Measurements from ENCODE around the gene FCRL3.
A peak's percentile ranks its signal among the peaks of the same experiment; 100 is the strongest.

The FCRL3 gene

DNA sequence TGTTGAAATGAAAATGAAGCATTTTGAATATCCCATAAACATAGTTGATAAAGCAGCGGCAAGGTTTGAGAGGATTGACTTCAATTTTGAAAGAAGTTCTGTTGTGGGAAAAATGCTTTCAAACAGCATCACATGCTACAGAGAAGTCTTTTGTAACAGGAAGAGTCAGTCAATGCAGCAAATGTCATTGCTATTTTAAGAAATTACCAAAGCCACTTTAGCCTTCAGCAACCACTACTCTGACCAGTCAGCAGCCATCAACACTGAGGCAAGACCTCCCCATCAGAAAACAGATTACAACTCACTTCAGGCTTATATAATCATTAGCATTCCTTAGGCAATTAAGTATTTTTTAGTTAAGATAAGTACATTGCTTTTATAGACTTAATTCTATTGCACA is 33.8 kb upstream of the FCRL3 start:
- no peaks in the 10 kb centered on the region for H4K20me1 ChIP-seq (ENCODE audit: insufficient read depth, low read length)
- H3K9me3 ChIP-seq (ENCODE audit: insufficient read depth, low read length), result peaks cover 15% of the 10 kb centered on the region; the same call in 1 of the 2 replicates
- H3K27me3 ChIP-seq (ENCODE audit: low read depth, low read length), result no peaks in the 10 kb centered on the region
- no peak overlapping the region for H3K27ac ChIP-seq (ENCODE audit: low read length)
- H3K4me2 ChIP-seq (ENCODE audit: low read length), result no peak overlapping the region
- TF ChIP-seq, protein P1, sequence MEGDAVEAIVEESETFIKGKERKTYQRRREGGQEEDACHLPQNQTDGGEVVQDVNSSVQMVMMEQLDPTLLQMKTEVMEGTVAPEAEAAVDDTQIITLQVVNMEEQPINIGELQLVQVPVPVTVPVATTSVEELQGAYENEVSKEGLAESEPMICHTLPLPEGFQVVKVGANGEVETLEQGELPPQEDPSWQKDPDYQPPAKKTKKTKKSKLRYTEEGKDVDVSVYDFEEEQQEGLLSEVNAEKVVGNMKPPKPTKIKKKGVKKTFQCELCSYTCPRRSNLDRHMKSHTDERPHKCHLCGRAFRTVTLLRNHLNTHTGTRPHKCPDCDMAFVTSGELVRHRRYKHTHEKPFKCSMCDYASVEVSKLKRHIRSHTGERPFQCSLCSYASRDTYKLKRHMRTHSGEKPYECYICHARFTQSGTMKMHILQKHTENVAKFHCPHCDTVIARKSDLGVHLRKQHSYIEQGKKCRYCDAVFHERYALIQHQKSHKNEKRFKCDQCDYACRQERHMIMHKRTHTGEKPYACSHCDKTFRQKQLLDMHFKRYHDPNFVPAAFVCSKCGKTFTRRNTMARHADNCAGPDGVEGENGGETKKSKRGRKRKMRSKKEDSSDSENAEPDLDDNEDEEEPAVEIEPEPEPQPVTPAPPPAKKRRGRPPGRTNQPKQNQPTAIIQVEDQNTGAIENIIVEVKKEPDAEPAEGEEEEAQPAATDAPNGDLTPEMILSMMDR (IDR thresholded peaks at IDR 0.05; ENCODE audit: low read depth, low read length), result no peak
- no peak for TF ChIP-seq EZH2phosphoT487 (IDR thresholded peaks at IDR 0.05; ENCODE audit: low read depth)
- H2AFZ ChIP-seq (ENCODE audit: low read depth, low read length), result no peak overlapping the region
- H3K4me3 ChIP-seq (ENCODE audit: low read length), result no peak overlapping the region
- no peak overlapping the region for H3K9ac ChIP-seq (ENCODE audit: low read length)
- H3K4me1 ChIP-seq (ENCODE audit: low read length), result peaks cover 35% of the 10 kb centered on the region
- peaks cover 16% of the 10 kb centered on the region for H3K36me3 ChIP-seq (replicated peaks; ENCODE audit: low read depth, low read length)
- H3K79me2 ChIP-seq (ENCODE audit: low read length), result no peaks in the 10 kb centered on the region

DNA sequence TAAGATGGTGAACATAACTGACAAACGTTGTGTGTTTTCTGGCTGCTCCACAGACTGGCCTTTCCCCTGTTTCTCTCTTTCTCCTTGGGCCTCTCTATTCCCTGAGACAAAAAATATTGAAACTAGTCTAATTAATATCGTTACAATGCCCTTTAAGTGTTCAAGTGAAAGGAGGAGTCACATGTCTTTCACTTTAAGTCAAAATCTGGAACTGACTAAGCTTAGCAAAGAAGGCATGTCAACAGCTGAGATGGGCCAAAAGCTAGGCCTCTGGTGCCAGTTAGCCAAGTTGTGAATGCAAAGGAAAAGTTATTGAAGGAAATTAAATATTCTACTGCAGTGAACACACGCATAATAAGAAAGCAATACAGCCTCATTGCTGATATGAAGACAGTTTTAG is 32.2 kb upstream of the FCRL3 start:
- Histone ChIP-seq H2AFZ (ENCODE audit: low read depth, low read length) (peak overlapping the region; percentile 30; the same call in 1 of the 2 replicates), H3K4me1 (ENCODE audit: low read length) (peaks cover 33% of the 10 kb centered on the region), H3K9me3 (ENCODE audit: insufficient read depth, low read length) (peaks cover 15% of the 10 kb centered on the region; the same call in 1 of the 2 replicates), H4K20me1 (ENCODE audit: insufficient read depth, low read length) (no peaks in the 10 kb centered on the region), H3K79me2 (ENCODE audit: low read length) (no peaks in the 10 kb centered on the region), H3K9ac (ENCODE audit: low read length) (peak overlapping the region; percentile 25; the same call in 1 of the 2 replicates), H3K36me3 (replicated peaks; ENCODE audit: low read depth, low read length) (peaks cover 16% of the 10 kb centered on the region), H3K27ac (ENCODE audit: low read length) (peak overlapping the region; percentile 73), H3K27me3 (ENCODE audit: low read depth, low read length) (no peaks in the 10 kb centered on the region), H3K4me3 (ENCODE audit: low read length) (no peak overlapping the region), H3K4me2 (ENCODE audit: low read length) (peak overlapping the region; percentile 37)
- no peak for TF ChIP-seq EZH2phosphoT487 (IDR thresholded peaks at IDR 0.05; ENCODE audit: low read depth)
- TF ChIP-seq, protein P1 (IDR thresholded peaks at IDR 0.05; ENCODE audit: low read depth, low read length), result no peak

GRCh38 chr1:157725221-157725577 is 24.6 kb upstream of the FCRL3 start:
- Histone ChIP-seq H4K20me1 (ENCODE audit: insufficient read depth, low read length) (no peaks in the 10 kb centered on the region), H3K36me3 (replicated peaks; ENCODE audit: low read depth, low read length) (peaks cover 22% of the 10 kb centered on the region), H3K27ac (ENCODE audit: low read length) (peak overlapping the region; percentile 77), H3K79me2 (ENCODE audit: low read length) (no peaks in the 10 kb centered on the region), H2AFZ (ENCODE audit: low read depth, low read length) (no peak overlapping the region), H3K27me3 (ENCODE audit: low read depth, low read length) (no peaks in the 10 kb centered on the region), H3K4me2 (ENCODE audit: low read length) (peak overlapping the region; percentile 74), H3K9ac (ENCODE audit: low read length) (0 out of 2 replicates have a peak overlapping the region, but pooled peaks have one; percentile 14), H3K4me3 (ENCODE audit: low read length) (0 out of 2 replicates have a peak overlapping the region, but pooled peaks have one; percentile 3), H3K4me1 (ENCODE audit: low read length) (peaks cover 36% of the 10 kb centered on the region), H3K9me3 (ENCODE audit: insufficient read depth, low read length) (peaks cover 25% of the 10 kb centered on the region)
- TF ChIP-seq EZH2phosphoT487 (IDR thresholded peaks at IDR 0.05; ENCODE audit: low read depth), result no peak
- TF ChIP-seq, protein P1 (IDR thresholded peaks at IDR 0.05; ENCODE audit: low read depth, low read length), result no peak

DNA sequence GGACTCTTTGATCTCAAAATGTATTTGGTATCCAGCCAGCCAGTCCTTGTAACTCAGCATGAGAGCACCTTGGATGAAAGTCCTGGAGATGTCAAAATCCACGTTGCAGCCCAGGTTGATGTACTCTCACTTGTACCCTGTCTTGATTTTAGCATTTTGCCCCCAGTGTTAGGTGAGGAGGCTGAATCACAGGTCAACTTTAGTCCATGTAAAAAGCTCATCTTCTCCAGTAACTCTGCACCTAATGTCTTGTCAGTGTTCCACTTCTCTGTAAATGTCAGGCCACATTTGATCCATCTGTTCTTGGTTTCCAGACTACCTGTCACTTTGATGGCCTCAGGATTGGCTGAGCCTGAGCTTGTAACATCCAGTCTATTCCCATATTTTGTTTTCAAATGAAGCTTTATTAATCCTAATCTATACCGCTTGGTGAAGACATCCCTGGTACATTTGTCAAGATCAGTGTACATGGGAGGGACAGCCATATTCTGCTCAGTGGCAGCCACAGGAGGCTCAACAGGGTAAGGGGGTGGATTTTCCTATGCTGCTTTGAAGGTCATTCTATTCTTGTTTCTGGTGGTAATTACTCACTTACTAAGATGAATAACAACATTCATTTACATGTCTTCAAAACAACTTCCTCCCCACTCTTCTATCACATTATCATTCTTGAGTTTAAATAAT is 24.1 kb upstream of the FCRL3 start:
- no peak overlapping the region for H3K4me3 ChIP-seq (ENCODE audit: low read length)
- H3K4me2 ChIP-seq (ENCODE audit: low read length), result peak overlapping the region; percentile 13; the same call in 1 of the 2 replicates
- no peak for TF ChIP-seq EZH2phosphoT487 (IDR thresholded peaks at IDR 0.05; ENCODE audit: low read depth)
- TF ChIP-seq, protein P1 (IDR thresholded peaks at IDR 0.05; ENCODE audit: low read depth, low read length), result no peak
- peaks cover 25% of the 10 kb centered on the region for H3K9me3 ChIP-seq (ENCODE audit: insufficient read depth, low read length)
- peaks cover 22% of the 10 kb centered on the region for H3K36me3 ChIP-seq (replicated peaks; ENCODE audit: low read depth, low read length)
- no peaks in the 10 kb centered on the region for H3K27me3 ChIP-seq (ENCODE audit: low read depth, low read length)
- no peak overlapping the region for H3K9ac ChIP-seq (ENCODE audit: low read length)
- H3K79me2 ChIP-seq (ENCODE audit: low read length), result no peaks in the 10 kb centered on the region
- H4K20me1 ChIP-seq (ENCODE audit: insufficient read depth, low read length), result no peaks in the 10 kb centered on the region
- no peak overlapping the region for H2AFZ ChIP-seq (ENCODE audit: low read depth, low read length)
- H3K4me1 ChIP-seq (ENCODE audit: low read length), result peaks cover 35% of the 10 kb centered on the region
- H3K27ac ChIP-seq (ENCODE audit: low read length), result peak overlapping the region; percentile 77

Data from OCI-LY3 (cell line).